Fibroblast of peridontal ligament (primary cell): ENCODE measurements around the gene OR5C1.
"Not testable (repeated sequence)": the region's sequence is repeated elsewhere in the genome, so short reads cannot be mapped to it uniquely, and the experiment has no call there.

Experiments used
- DNase-seq: peaks from one replicate; pipeline ENCODE4 v3.0.0-alpha.2; 2010; ENCODE audit errors: extremely low read depth

The OR5C1 gene

GRCh38 chr9:122810306-122810946 lies 21.7 kb downstream of the OR5C1 start:
- DNase-seq: peak; percentile 87

- DNase-seq: no peak
Measured at GRCh38 chr9:122812736-122813135, 24.0 kb downstream of the OR5C1 start.

GRCh38 chr9:122814545-122814944 lies 25.8 kb downstream of the OR5C1 start:
- DNase-seq: no peak

DNA sequence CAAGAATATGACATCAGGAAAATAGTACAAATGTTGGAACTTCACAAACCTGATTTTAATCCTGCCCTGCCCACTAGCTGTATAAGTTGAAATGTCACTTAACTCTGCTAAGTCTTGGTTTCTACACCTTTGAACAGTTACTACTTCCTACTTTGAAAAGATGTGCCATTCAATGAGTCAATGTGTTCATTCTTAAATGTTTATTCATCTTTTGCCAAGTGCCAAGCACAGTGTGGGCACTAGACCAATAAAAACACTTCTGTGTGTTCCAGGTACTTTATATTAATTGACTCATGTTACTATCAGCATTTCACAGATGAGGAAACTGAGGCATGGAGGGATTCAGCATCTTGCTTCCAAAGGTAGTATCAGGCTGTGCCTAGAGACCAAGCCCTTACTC lies 26.8 kb downstream of the OR5C1 start:
- DNase-seq: no peak

DNA sequence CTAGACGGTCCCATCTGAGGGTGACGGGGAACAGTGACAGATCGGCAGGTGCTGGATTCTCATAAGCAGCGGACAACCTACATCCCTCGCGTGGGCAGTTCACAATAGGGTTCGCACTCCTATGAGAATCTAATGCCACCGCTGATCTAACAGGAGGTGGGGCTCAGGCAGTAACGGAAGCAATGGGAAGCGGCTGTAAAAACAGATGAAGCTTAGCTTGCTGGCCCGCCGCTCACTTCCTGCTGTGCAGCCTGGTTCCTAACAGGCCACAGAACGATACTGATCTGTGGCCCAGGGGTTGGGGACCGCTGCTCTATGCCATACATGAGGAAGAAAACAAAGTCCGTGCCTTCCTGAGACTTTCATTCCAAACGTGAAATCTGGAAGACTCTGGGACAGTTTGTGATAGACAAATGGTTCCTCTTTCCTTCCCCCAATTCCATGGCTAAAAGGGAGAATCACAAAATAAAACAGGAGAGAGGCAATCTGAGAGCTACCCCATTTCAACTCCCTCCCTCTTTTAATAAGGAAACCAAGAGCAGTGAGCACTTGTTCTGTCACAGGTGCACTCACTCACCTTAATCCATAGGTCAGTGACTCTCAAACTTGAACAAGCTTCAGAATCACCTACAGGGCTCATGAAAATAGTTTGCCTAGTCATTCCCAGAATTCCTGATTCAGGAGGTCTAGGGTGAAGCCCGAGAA lies 27.6 kb downstream of the OR5C1 start:
- no peak for DNase-seq

GRCh38 chr9:122819326-122819725 lies 30.6 kb downstream of the OR5C1 start:
- peak; percentile 54 for DNase-seq

DNA sequence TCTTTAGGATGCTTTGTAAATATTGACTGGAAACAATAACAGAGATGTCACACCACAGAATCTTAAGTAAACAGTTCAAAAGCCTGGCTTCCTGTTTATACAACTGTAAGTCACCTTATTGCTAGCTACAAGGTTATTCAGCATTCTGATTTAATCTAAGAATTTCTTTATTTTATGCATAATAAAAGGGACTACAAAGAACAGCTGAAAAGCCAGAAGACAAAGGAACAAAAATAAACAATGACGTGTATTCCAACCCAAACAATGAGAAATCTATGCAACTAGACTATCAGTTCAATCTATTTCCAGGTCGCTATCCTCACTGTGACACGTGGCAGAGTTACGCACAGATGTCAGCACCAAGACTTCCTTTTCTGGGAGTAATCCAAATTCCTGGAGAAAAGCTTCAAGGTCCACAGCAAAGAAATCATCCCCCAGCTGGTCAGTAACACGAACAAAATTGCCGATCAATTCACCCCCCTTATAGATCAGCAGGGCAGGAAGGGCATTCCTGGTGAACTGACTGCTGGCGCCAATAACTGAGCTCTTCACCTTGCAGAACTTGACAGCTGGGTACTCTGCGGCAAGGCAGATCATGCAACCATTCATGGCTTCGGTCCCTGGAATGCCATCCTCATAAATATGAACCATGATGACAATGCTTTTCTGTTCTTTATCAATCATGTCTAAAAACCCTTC lies 31.2 kb downstream of the OR5C1 start:
- DNase-seq: peak; percentile 58

DNA sequence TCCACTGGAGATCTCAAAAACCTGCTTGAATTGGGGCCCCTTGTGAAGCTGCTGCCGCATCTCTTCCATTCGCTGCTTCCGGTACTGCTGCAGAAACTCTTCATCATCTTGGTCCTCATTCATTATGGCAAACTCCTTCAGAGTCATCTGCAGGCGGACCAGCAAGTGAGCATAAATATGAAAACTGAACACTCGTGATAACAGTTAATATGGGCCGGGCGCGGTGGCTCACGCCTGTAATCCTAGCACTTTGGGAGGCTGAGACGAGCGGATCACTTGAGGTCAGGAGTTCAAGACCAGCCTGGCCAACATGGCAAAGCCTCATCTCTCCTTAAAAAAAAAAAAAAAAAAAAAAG lies 31.7 kb downstream of the OR5C1 start:
- no peak for DNase-seq

DNA sequence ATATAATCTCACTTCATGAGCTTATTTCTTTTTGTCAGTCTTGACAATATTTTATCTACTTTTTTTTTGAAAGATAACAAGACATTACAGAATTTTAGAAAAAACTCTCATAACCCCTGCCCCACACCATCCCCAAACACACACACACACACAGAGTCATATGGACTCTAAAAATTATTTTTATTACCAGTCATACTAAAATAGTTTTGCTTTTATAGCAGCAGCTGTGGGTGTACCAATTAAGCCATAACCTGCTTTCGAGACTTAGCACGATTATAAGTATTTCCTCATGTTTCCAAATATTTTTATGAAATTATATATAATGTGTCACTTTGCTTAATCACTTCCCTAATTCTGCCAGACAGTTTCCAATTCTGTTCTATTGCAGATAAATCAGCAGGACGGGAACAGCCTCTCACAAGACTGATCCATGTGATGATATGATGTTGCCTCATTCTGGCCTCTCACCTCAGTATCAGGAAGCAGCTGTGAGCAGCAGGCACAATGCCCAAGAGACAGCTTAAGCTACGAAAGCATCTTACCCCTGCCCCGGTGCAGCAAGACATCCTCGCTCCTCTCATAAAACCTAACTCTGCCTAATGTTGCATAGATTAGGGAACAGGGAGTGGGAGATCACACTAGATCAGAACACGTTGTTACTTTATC lies 32.7 kb downstream of the OR5C1 start:
- DNase-seq: peak; percentile 42

GRCh38 chr9:122822056-122822455 lies 33.3 kb downstream of the OR5C1 start:
- no peak for DNase-seq

DNA sequence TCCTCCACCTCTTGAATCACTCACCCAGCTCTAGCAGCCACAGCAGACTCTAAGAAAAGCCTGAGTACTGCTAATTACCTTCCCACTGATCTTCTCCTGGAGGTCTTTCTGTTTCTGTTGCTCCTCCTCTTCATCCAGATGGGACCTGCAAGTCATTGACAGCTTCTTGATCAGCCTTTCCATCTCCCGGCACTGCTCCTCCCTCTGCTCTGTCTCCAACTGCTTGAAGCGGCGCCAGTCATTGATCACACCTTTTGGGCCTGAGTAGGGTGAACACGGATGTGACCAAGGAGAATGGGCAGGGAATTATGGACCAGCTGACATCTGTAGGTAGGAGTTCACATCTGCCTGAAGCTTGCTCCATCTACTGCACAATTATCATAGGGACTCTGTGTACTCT lies 34.2 kb downstream of the OR5C1 start:
- no peak for DNase-seq

DNA sequence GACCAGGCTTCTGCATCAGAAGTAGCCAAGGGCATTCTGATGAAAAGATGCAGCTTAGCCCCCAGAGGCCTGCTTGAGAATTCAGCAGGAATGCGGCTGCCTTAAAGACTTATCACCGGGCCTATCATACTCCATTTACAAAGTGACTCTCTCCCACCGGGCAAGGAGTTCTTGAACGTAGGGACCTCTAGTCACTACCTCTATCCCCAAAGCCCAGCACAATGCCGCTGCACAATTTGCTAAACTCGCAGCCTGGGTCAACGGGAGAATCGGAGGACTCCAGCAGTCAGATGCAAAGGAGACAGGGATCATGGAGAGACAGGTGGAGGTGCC lies 39.0 kb downstream of the OR5C1 start:
- peak; percentile 47 for DNase-seq

GRCh38 chr9:122828965-122829284 lies 40.2 kb downstream of the OR5C1 start:
- not testable (repeated sequence) for DNase-seq

GRCh38 chr9:122832194-122832593 lies 43.5 kb downstream of the OR5C1 start:
- no peak for DNase-seq

DNA sequence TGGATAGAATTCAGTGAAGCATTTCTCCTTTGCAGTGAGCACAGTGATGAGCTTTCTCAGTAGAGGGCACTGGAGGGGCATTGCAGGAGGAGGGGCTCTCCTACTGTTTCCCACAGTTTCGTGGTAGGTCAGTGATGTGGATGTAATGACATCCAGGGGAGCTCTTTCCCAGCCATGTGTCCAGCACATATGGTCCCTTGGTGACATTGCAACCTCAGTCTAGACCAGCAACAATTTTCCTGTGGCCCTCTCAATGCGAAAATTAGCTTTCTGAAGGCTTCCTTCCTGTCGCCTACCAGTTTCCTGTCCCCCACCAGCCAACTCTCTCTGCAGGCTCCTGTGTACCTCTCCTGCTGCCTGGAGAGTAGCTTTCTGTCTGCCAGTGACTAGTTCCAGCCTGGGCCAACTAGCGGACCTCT lies 46.6 kb downstream of the OR5C1 start:
- DNase-seq: no peak

GRCh38 chr9:122837266-122837850 lies 48.6 kb downstream of the OR5C1 start:
- DNase-seq: no peak

GRCh38 chr9:122838441-122838840 lies 49.7 kb downstream of the OR5C1 start:
- DNase-seq: not testable (repeated sequence)
